ENCODE measurements around the gene IFT88.

DNA sequence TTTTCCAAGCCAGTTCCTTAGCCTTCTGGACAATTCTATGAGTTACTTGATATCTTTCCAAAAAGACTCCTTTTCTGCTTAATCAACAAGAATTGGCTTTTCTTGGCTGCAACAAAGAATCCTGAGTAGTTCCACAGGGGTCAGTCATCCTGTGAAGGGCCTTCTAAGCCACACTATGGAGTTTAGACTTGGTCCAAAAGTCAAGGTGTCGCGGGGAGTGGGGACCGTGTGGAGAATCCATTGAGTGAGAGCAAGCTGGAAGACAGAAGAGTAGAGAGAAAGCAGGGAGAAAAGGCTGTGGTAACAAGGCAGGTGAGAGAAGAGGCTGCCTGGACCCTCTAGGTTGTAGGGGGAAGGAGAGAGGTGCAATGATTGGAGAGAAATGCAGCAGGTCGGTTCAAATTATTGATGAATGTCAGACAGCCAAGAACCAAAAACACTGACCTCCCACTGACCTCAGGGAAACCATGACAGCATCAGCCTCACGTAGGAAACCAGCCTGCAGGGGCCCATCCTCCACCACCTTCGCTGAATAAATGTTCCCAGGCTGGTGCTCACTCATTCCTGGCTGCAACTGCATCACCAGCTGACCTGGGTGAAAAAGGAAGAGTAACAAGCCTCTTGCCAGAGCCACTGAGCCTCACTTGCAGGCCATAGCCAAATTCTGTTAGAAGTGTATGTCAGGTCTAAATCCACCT lies 7.1 kb upstream of the IFT88 start:
- TF ChIP-seq, protein P1, sequence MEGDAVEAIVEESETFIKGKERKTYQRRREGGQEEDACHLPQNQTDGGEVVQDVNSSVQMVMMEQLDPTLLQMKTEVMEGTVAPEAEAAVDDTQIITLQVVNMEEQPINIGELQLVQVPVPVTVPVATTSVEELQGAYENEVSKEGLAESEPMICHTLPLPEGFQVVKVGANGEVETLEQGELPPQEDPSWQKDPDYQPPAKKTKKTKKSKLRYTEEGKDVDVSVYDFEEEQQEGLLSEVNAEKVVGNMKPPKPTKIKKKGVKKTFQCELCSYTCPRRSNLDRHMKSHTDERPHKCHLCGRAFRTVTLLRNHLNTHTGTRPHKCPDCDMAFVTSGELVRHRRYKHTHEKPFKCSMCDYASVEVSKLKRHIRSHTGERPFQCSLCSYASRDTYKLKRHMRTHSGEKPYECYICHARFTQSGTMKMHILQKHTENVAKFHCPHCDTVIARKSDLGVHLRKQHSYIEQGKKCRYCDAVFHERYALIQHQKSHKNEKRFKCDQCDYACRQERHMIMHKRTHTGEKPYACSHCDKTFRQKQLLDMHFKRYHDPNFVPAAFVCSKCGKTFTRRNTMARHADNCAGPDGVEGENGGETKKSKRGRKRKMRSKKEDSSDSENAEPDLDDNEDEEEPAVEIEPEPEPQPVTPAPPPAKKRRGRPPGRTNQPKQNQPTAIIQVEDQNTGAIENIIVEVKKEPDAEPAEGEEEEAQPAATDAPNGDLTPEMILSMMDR (conservative IDR thresholded peaks at IDR 0.05; ENCODE audit: low read depth, low read length): no peak
- TF ChIP-seq EZH2 (IDR thresholded peaks at IDR 0.05; ENCODE audit: borderline replicate concordance, low read depth, low read length, poor library complexity, severe bottlenecking): no peak
